Activated T-cell treated with anti-CD3 and anti-CD28 coated beads, Interleukin-2, amount 50 U/mL, for 1 hour (primary cell): ENCODE data around the gene CPSF3.
"Not testable (repeated sequence)": the region's sequence is repeated elsewhere in the genome, so short reads cannot be mapped to it uniquely, and the experiment has no call there.

Experiments used
- DNase-seq: peaks from one replicate; pipeline ENCODE4 v3.0.0-alpha.2; 2020

Gene CPSF3

GRCh38 chr2:9397201-9397600, 26.3 kb upstream of the CPSF3 start:
- no peak for DNase-seq

- not testable (repeated sequence) for DNase-seq
These were observed 25.2 kb upstream of the CPSF3 start for GRCh38 chr2:9398251-9398650.

DNA sequence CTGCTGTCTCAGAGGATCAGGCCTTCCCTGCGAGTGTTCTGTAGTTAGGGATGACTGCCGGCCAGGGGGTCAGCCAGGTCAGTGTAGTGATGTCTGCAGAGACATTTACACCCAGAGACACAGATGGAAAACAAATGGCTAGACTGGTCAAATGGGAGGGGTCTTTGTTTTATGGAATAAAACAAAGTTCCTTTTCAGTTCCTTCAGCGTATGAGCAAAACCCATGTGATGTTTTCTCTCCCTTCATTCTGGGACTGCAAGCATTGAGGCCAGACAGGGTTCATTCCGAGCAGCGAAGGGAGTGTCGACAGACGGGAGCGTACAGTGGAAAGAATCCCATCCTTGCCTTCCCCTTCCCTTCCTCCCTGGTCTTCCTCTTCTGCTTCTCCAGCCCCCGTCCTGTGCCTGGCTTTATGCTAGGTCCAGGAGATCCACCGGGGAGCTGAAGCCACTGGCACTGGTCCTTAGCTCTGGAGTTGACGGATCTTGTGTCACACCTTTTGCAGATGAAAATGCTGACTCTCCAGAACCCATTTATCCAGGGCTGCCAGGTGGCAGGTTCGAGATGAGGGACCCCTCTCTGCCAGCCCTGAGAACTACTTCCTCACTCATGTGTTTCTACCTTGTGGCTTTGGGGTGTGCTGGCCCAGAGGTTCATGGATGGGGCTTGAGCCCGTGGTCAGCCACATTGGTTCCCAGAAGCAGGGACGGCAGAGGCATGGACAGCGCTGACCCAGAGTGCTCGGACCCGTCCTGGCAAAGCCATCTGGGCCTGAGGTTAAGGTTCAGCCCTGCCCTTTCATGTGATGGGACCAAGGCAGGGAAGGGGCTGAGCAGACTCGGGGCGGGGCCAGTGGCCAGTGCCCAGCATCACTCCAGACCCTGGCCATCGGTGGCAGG, 24.3 kb upstream of the CPSF3 start:
- no peak for DNase-seq

DNA sequence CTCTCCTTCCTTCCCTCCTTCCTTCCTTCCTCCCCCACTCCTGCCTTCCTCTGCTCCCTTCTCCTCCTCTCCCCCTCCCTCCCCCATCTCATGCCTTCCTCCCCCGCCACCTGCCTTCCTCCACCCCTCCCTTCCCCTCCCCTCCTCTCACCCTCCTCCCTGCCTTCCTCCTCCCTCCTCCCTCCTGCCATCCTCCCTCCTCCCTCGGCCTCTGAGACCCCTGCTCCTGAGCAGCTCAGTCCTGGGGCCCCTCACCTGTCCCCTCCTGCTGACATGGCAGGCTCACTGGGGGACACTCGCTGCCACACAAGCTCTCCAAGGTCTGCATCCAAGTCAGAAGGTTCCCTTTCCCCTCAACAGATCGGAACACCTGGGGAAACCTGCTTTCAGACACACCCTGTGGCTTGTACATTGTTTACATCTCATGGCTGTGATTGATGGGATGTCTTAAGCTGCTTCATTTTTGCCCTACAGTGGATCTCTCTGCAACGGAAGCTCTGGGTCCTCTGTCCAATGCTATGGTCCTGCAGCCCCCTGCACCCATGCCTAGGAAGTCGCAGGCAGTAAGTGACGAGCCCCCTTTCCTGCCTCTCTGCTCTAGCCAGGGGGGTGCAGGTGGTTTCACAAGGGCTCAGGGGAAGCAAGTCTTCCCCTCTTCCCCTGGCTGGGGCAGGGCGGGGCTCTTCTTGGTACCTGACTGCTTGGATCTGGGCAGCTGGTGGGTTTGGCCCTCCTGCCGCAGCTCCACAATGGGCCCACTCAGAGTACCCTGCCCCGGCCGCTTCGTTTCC, 23.0 kb upstream of the CPSF3 start:
- no peak for DNase-seq

DNA sequence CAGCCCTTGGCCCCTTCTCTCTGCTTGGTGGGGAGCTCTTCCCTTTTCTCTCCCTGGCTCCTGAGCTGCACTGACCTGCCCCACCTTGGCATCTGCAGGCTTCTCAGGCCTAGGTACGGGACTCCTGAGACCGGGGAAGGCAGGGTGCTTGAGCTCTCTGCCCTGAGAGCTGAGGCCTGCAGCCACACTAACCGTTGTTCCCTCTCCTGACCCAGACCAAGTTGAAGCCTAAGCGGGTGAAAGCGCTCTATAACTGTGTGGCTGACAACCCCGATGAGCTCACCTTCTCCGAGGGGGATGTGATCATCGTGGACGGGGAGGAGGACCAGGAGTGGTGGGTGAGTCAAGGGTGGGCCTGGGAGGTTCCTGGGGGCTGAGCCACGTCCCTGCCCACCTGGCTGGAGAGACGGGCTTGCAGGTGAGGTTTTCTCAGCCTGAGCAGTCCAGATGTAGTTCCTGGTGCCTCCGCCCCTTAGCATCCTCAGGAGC, 22.4 kb upstream of the CPSF3 start:
- DNase-seq, result no peak

GRCh38 chr2:9401646-9402371, 21.6 kb upstream of the CPSF3 start:
- no peak for DNase-seq

- no peak for DNase-seq
These were observed 19.5 kb upstream of the CPSF3 start for GRCh38 chr2:9403924-9404323.

DNA sequence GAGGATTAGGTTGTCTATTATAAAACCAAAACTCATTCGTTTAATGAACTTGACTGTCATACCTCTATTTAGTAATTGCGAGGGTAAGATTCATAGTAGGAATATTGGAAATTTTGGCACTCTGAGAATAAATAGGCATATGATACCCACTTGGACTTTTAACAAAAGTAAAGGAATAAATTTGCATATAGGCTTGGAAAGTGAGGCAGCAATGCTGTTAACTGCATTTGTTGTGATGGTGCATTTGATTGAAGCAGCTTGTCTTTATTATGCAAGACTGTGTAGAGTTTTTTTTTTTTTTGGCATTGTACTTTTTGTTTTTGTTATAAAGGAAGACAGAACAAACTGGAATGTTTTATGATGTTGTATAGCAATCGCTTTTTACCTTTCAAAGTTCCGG, 19.0 kb upstream of the CPSF3 start:
- DNase-seq, result no peak

DNA sequence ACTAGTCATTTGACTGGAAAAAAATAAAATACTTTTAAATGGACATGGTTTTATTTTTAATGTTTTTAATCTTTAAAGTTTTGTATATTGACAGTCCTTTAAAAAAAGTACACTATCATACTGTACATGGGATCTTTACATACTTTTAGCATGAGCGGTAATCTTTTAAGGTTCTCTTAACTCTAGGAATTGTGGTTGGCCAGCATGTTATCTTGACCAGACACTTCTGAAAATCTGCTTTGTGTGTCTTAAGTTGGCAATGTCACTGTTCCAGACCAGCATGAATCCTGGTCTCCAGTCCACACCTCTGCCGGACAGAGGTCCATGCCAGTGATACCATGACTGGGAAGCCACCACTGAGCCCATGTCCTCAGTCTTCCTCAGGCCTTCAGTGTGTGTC, 17.8 kb upstream of the CPSF3 start:
- DNase-seq, result no peak

GRCh38 chr2:9406529-9407362, 16.7 kb upstream of the CPSF3 start:
- DNase-seq, result no peak

DNA sequence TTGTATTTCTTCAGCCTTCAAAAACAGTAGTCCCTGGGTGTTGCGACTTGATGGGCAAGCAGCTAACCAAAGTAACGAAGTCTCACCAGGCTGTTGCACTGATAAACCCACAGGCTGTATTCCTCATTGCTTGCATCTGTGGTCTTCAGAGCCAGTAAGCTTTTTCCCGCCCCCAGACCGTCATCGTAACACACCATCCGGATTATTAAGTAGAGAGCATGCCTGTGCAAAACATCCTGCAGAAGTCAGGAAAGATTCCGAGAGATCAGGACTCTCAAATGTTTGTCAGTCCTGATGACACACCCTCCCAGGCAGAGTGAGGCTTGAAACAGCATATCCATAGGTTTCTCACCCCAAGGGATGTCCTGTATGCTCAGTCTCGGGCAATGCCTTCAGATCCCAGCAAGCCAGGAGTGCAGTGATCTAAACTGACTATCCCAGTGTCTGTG, 16.1 kb upstream of the CPSF3 start:
- no peak for DNase-seq

GRCh38 chr2:9408641-9409151, 14.8 kb upstream of the CPSF3 start:
- DNase-seq, result no peak

- DNase-seq, result no peak
These were observed 13.3 kb upstream of the CPSF3 start for GRCh38 chr2:9410108-9410507.

- DNase-seq, result no peak
These were observed 10.7 kb upstream of the CPSF3 start for GRCh38 chr2:9412781-9413180.

DNA sequence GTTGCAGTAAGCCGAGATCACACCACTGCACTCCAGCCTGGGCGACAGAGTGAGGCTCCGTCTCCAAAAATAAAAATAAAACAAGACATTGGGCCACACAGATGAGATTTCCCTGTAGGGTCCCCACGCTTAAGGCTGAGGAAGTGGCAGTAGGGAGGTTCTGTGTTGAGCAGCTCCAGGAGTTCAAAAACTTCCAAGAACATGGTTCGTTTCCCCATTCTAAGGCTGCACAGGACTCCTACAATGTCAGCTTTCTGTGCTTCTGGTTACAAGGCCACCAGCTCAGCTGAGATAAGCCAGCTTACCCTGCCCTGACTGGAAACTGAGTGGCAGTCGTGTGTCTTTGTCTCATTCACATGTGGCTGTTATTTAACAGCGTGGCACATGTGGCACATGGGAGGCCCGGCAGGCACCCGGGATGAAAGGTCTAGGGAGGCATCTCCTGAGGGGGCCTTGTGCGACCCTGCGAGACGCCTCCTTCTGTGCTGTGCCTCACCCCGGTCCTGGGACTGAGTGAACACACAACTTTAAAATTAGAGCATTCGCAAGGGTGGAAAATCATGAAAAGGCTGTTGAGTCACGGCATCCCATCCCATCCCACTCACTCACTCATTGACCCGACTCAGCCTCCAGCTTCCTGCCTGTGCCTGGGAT, 7.8 kb upstream of the CPSF3 start:
- DNase-seq, result no peak

- DNase-seq, result no peak
These were observed 7.0 kb upstream of the CPSF3 start for GRCh38 chr2:9416267-9416961.

GRCh38 chr2:9416962-9417316, 6.5 kb upstream of the CPSF3 start:
- no peak for DNase-seq

DNA sequence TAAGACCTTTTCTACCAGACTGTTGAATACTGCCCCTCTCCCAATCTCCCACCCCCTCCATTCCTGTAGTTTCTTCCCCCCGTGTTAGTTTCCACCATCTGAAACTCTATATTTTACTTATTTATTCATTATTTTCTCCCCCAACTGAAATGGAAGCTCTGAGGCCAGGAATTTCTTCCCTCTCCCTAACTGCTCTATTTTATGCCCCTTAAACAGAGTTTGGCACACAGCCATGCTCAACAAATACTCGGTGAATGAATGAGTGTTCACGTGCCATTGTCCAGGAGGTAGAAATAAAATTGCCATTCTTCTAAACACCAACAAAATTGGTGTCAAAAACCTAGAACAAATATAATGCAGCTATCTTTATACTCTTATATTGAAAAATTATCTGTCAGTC, 5.7 kb upstream of the CPSF3 start:
- no peak for DNase-seq

GRCh38 chr2:9418746-9419145, 4.7 kb upstream of the CPSF3 start:
- no peak for DNase-seq

GRCh38 chr2:9419541-9419940, 3.9 kb upstream of the CPSF3 start:
- DNase-seq, result no peak

- no peak for DNase-seq
These were observed 3.0 kb upstream of the CPSF3 start for GRCh38 chr2:9420495-9420894.
